Peyer's patch (tissue), 4 donors: Measurements from ENCODE around the gene LARGE2. TPM values are rescaled to one million over a fixed set of nuclear protein-coding genes. Genes with fewer than 3 reads are reported as not detected.

Source experiments
- DNase-seq, 3 donors: peaks; one replicate each; pipeline ENCODE4 v3.0.0-alpha.2; 2017 to 2019
- H3K27ac ChIP-seq, 4 donors: fragments of 200-600 bp; sonication (generic); one replicate each; pipeline ENCODE4 v1.5.1; 2016 to 2019
- H3K27me3 ChIP-seq, 2 donors: fragments of 200-600 bp; sonication (generic); one replicate each; pipeline ENCODE4 v1.5.1; 2019
- H3K36me3 ChIP-seq, 3 donors: fragments of 200-600 bp; sonication (generic); one replicate each; pipeline ENCODE4 v1.5.1; 2016 to 2019
- H3K4me1 ChIP-seq, 4 donors: fragments of 200-600 bp; sonication (generic); one replicate each; pipeline ENCODE4 v1.5.1; 2016 to 2019
- H3K4me3 ChIP-seq, 4 donors: fragments of 200-600 bp; sonication (generic); 1 replicate in 3 of 4; 2 replicates in 1 of 4; pipeline ENCODE4 v1.5.1; 2016 to 2019; ENCODE audit warnings: mild to moderate bottlenecking in 1 of 4
- H3K9me3 ChIP-seq, 4 donors: fragments of 200-600 bp; sonication (generic); one replicate each; pipeline ENCODE4 v1.5.1; 2016 to 2019; ENCODE audit warnings: mild to moderate bottlenecking in 1 of 4
- CTCF ChIP-seq, 6 experiments: fragments of 450-650 bp in 4 of 6; fragments of 200-600 bp in 2 of 6; sonication (generic) in 1 of 6; IDR thresholded peaks; one replicate each; pipeline ENCODE4 v1.5.1; 2017 to 2019; ENCODE audit warnings: antibody characterized with exemption in 6 of 6, mild to moderate bottlenecking in 3 of 6, moderate library complexity in 1 of 6
- POLR2A ChIP-seq, 2 donors: fragments of 450-650 bp; IDR thresholded peaks; one replicate each; pipeline ENCODE4 v1.5.1; 2017; ENCODE audit warnings: antibody characterized with exemption in 2 of 2, mild to moderate bottlenecking in 2 of 2, moderate library complexity in 2 of 2
- total RNA-seq, 4 donors: library from RNA; depleted of rRNA; stranded (reverse); fragments of >200 nt; gene quantifications; one replicate each; pipeline ENCODE4 v1.1.0, GENCODE V29; 2016

LARGE2 gene
- total RNA-seq, 4 donors from 2014 or later, result 0.83 to 1.6 (median 1.2) TPM; not detected in 1

GRCh38 chr11:45906965-45907611 lies 15.4 kb upstream of the LARGE2 start, which contains the start of gene FREY1:
FREY1 (minus strand) TSS chr11:45907271; CDS start chr11:45907245, 26 bp downstream.
- no peaks in the 10 kb centered on the region for H3K27me3 ChIP-seq
- no peak for DNase-seq
- no peak within 1 kb of the TSS for H3K4me3 ChIP-seq
- H3K36me3 ChIP-seq, result peaks cover 0 to 32% (median 0%) of the 10 kb centered on the region in 3 donors
- no peak within 1 kb of the TSS for H3K27ac ChIP-seq
- H3K4me1 ChIP-seq, result peaks cover 0 to 21% (median 0%) of the 10 kb centered on the region in 4 donors
- no peak for TF ChIP-seq CTCF (IDR thresholded peaks at IDR 0.05)
- no peak for TF ChIP-seq POLR2A (IDR thresholded peaks at IDR 0.05)
- no peaks in the 10 kb centered on the region for H3K9me3 ChIP-seq

GRCh38 chr11:45907911-45908370 lies 14.5 kb upstream of the LARGE2 start:
- H3K36me3 ChIP-seq, result peaks cover 0 to 40% (median 0%) of the 10 kb centered on the region in 3 donors
- no peaks in the 10 kb centered on the region for H3K9me3 ChIP-seq
- H3K27ac ChIP-seq, result no peak overlapping the region
- H3K4me1 ChIP-seq, result peaks cover 0 to 21% (median 0%) of the 10 kb centered on the region in 4 donors
- no peaks in the 10 kb centered on the region for H3K27me3 ChIP-seq
- DNase-seq, result no peak
- H3K4me3 ChIP-seq, result no peak overlapping the region
- TF ChIP-seq CTCF (IDR thresholded peaks at IDR 0.05) (no peak), POLR2A (IDR thresholded peaks at IDR 0.05) (no peak)

- TF ChIP-seq POLR2A (IDR thresholded peaks at IDR 0.05) (no peak), CTCF (IDR thresholded peaks at IDR 0.05) (no peak)
- H3K4me1 ChIP-seq, result peaks cover 0 to 21% (median 0%) of the 10 kb centered on the region in 4 donors
- no peaks in the 10 kb centered on the region for H3K27me3 ChIP-seq
- peaks cover 0 to 58% (median 0%) of the 10 kb centered on the region in 3 donors for H3K36me3 ChIP-seq
- DNase-seq, result no peak
- H3K9me3 ChIP-seq, result no peaks in the 10 kb centered on the region
- no peak overlapping the region for H3K4me3 ChIP-seq
- no peak overlapping the region for H3K27ac ChIP-seq
Measured at GRCh38 chr11:45909594-45910475, 12.6 kb upstream of the LARGE2 start.

GRCh38 chr11:45910623-45911022 lies 11.8 kb upstream of the LARGE2 start:
- Histone ChIP-seq H3K27ac (no peak overlapping the region), H3K36me3 (peaks cover 0 to 66% (median 0%) of the 10 kb centered on the region in 3 donors), H3K9me3 (no peaks in the 10 kb centered on the region), H3K4me3 (no peak overlapping the region), H3K27me3 (no peaks in the 10 kb centered on the region), H3K4me1 (peaks cover 0 to 14% (median 0%) of the 10 kb centered on the region in 4 donors)
- no peak for DNase-seq
- TF ChIP-seq CTCF (IDR thresholded peaks at IDR 0.05) (no peak), POLR2A (IDR thresholded peaks at IDR 0.05) (no peak)

GRCh38 chr11:45913514-45913913 lies 8.9 kb upstream of the LARGE2 start:
- TF ChIP-seq CTCF (IDR thresholded peaks at IDR 0.05), result no peak
- no peak for TF ChIP-seq POLR2A (IDR thresholded peaks at IDR 0.05)
- no peaks in the 10 kb centered on the region for H3K27me3 ChIP-seq
- DNase-seq, result no peak
- H3K27ac ChIP-seq, result no peak overlapping the region
- H3K36me3 ChIP-seq, result peaks cover 0 to 72% (median 0%) of the 10 kb centered on the region in 3 donors
- peaks cover 0 to 15% (median 3%) of the 10 kb centered on the region in 4 donors for H3K4me1 ChIP-seq
- no peak overlapping the region for H3K4me3 ChIP-seq
- no peaks in the 10 kb centered on the region for H3K9me3 ChIP-seq
